Measurements from ENCODE around the gene TREM1.
"Not testable (repeated sequence)": the region's sequence is repeated elsewhere in the genome, so short reads cannot be mapped to it uniquely, and the experiment has no call there.

The TREM1 gene

GRCh38 chr6:41286544-41287346 is at the start of gene TREM1:
Gene TREM1, minus strand, starts transcription at chr6:41286682. Its CDS starts 27 bp downstream, at chr6:41286655.
- peak; percentile 91 to 97 (median 97) for DNase-seq

GRCh38 chr6:41335943-41336342 is 49.5 kb upstream of the TREM1 start:
- no peak for DNase-seq

GRCh38 chr6:41335296-41335695 is 48.8 kb upstream of the TREM1 start, which contains the start of gene NCR2:
Gene NCR2, plus strand, starts transcription at chr6:41335608. Its CDS starts 269 bp downstream, at chr6:41335877.
- DNase-seq: peak in 2 of 3 donors; percentile 14 to 15

GRCh38 chr6:41334482-41335040 is 48.1 kb upstream of the TREM1 start:
- DNase-seq: no peak

- DNase-seq: no peak
Measured at GRCh38 chr6:41332842-41333736, 46.6 kb upstream of the TREM1 start.

GRCh38 chr6:41332241-41332640 is 45.8 kb upstream of the TREM1 start:
- DNase-seq: no peak

- no peak for DNase-seq
Measured at GRCh38 chr6:41331401-41332150, 45.1 kb upstream of the TREM1 start.

- no peak for DNase-seq
Measured at GRCh38 chr6:41327177-41327576, 40.7 kb upstream of the TREM1 start.

- no peak for DNase-seq
Measured at GRCh38 chr6:41326092-41326491, 39.6 kb upstream of the TREM1 start.

GRCh38 chr6:41325446-41326066 is 39.1 kb upstream of the TREM1 start:
- DNase-seq: no peak

- DNase-seq: no peak
Measured at GRCh38 chr6:41321183-41321582, 34.7 kb upstream of the TREM1 start.

- peak; percentile 88 to 91 (median 90) for DNase-seq
Measured at GRCh38 chr6:41318654-41319565, 32.4 kb upstream of the TREM1 start.

- DNase-seq: no peak
Measured at GRCh38 chr6:41318261-41318653, 31.8 kb upstream of the TREM1 start.

- no peak for DNase-seq
Measured at GRCh38 chr6:41315943-41316620, 29.6 kb upstream of the TREM1 start.

GRCh38 chr6:41315203-41315602 is 28.7 kb upstream of the TREM1 start:
- DNase-seq: no peak

GRCh38 chr6:41306187-41306854 is 19.8 kb upstream of the TREM1 start:
- peak; percentile 45 to 55 (median 51) for DNase-seq

- peak; percentile 72 to 83 (median 81) for DNase-seq
Measured at GRCh38 chr6:41302638-41303037, 16.2 kb upstream of the TREM1 start.

GRCh38 chr6:41298785-41299502 is 12.5 kb upstream of the TREM1 start:
- DNase-seq: peak; percentile 70 to 92 (median 89)

- not testable (repeated sequence) for DNase-seq
Measured at GRCh38 chr6:41297248-41297647, 10.8 kb upstream of the TREM1 start.
